SKM-1 treated with dmso at 0.1 percent for 144 hours (cell line): ENCODE measurements around the gene HDAC4.
"Not testable (repeated sequence)": the region's sequence is repeated elsewhere in the genome, so short reads cannot be mapped to it uniquely, and the experiment has no call there.

ENCODE experiments used
- DNase-seq: peaks from one replicate; lab custom pipeline; 2025; ENCODE audit not compliant: unreplicated experiment; lab: John Stamatoyannopoulos, UW

The HDAC4 gene

DNA sequence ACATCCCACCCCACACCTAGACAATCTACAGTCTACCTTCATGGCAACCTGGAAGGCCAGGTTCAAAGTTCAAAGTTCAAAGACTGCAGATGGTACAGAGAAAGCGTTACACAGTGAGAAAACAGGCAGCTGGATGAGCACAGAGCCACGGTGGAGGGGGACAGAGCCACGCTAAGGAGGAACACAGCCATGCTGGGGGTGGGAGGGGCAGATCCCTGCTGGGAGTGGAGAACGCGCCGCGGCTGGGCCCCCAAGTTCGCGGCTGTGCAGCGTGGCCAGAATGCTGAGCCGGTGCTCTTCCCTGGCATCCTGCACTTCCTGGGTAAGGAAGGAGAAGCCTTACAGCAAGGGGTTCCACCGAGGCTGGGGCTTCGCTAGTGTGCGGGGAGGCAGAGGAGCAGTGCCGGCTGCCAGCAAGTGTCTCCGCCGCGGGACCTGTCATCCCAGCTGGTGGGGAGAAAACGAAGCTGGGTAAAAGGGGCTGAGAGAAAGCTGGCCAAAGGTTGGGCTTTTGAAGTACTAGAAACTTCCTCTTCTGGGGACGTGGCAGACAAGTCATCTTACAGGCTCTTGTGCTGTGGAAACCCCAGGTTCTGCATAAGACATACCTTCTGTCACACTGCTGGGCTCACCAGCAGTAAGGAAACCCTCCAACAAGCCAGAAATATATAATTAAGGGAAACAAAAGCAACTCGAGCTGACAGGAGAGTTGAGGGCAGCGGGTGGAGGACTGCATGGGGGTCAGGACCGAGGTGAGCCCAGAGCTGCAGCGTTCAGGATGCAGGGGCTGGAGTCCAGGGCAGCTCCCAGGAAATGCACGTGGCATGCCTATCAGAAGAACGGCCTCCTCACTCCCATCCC lies 115.5 kb downstream of the HDAC4 start:
- peak; percentile 73 for DNase-seq

DNA sequence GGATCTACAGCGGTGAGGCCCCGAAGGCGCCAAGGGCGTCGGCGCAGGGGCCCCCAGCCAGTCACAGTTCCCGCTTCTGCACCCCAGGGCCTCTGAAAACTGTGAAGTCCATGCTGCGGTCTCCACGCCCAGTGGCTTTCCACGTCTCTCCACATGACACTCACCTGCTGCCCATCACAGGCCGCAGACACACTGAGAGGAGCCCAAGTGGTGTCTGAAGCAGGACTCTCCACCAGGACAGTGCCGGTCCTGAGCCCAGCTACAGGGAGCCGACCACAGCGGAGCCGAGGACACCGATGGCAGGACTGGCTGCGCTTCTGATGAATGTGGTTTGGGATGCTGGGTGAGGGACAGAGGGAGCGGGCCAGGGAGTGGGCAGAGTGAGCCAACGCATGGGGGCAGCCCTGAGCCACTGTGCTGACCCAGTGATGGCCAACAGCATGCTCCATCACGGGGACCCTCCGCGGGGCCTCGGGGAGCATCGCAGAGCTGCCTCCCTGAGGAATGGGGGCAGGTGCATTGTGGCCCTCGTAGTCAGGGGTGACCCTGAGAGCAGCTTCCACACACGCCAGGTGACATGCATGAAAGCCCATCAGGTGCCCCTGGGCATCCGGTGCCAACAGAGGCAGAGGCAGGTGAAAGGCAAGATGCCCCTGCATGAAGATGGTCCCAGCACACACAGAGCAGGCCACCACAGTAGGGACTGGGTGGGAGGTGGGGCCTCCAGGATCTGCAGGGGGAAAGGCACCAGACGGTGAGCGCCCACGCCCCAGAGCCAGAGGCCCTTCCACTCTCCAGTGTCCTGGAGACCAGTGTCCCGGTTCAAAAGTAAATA lies 116.6 kb downstream of the HDAC4 start:
- no peak for DNase-seq

DNA sequence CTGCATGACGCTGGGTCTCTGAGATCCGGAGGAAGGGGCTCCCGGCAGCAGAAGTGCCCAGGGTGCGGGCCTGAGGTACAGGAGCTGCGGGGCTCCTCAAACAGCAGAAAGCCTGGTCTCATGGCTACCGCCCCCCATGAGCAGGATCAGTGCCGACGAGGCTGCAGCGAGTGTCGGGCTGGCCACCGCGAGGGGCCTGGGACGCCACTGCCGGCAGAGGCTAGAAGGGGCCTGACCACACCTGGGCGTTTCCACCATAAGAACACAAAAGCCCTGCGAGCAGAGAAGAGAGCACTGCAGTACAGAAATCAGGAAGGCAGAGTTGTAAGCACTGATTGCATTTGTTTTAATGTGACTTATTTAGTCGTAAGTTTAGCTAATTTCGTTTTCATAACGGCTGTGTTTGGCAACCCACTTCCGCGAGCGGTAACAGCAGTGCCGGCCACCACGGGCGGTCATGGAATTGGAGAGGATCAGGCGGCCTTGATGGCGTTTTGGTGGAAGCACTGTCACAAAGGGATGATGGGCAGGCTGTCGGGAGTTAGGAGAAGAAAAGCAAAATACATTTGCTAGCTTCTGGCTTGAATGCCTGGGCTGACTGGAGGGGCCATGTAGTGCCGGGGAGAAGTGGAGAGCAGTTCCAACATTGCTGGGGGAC lies 117.4 kb downstream of the HDAC4 start:
- no peak for DNase-seq

DNA sequence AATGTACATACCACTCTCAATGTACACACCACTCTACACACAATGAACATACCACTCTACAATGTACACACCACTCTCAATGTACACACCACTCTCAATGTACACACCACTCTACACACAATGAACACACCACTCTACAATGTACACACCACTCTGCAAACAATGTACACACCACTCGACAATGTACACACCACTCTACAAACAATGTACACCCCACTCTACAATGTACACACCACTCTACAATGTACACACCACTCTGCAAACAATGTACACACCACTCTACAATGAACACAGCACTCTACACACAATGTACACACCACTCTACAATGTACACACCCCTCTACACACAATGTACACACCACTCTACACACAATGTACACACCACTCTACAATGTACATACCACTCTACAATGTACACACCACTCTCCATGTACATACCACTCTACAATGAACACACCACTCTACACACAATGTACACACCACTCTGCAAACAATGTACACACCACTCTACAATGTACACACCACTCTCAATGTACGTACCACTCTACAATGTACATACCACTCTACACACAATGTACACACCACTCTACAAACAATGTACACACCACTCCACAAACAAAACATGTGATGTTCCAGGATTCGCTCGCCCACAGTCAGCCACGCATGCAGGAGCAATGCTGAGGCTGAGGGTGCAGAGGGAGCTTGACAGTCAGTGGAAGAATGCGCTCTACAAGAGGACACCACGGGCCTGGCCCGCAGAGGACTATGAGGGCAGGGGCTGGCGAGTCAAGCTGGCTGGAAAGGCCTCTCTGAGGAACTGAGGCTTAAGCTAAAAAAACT lies 118.2 kb downstream of the HDAC4 start:
- no peak for DNase-seq

DNA sequence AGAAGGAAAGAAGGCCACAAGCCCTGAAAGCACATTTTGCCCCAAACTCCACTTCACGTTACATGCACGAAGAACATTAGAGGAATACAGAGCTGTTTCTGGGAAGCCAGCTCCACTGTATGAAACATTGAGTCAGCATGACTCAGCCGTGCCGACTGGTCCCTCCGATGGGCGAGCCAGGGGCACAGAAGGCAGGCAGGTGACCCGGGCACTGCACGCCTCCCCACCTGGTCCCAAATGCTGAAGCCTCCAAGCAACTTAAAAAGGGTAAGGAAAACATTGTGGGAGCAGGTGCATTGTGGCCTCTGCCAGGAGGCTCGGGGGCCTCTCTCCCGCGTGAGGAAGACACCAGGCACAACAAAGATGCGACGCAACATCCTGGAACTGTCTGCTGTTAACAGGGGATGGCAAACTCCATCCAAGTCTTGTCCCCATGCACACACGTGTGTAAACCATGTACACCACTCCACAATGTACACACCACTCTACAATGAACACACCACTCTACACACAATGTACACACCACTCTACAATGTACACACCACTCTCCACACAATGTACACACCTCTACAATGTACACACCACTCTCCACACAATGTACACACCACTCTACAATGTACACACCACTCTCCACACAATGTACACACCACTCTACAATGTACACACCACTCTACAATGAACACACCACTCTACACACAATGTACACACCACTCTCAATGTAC lies 120.4 kb downstream of the HDAC4 start:
- DNase-seq, result not testable (repeated sequence)

DNA sequence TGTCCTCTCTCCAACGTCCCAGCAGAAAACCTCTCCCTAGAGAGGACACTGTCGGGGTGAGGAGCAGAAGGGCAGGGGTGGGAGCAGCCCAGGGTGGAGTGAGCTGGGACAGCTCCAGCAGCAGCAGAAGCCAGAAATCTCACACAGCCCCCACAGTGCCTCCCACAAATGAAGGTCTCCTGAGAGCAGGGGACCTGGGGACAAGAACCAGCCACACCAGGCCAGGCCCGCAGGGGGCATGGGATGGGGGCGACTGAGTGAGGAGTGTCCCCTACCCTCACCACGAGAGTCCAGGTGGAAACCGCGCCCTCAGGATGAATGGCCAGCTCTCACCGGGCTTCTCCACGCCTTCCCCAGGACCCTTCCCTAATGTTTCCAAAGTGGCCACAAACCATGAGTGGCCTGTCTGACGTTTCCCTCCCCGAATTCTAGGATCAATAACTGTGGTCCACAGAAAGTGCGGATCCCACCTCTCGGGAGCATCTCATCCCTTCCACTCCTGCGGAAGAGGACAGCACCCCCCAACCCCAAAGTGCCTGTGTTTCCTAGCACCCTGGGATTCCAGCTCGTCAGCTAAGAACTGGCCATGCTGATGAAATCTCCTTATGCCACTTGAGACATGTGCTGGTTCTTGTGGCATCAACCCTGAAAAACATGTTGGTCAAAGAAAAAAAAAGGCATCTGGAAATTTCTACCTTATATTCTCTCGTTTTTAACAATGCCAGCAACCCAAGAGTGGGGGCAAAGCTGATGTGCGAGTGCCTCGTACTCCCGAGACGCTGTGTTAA lies 121.1 kb downstream of the HDAC4 start:
- DNase-seq, result no peak

DNA sequence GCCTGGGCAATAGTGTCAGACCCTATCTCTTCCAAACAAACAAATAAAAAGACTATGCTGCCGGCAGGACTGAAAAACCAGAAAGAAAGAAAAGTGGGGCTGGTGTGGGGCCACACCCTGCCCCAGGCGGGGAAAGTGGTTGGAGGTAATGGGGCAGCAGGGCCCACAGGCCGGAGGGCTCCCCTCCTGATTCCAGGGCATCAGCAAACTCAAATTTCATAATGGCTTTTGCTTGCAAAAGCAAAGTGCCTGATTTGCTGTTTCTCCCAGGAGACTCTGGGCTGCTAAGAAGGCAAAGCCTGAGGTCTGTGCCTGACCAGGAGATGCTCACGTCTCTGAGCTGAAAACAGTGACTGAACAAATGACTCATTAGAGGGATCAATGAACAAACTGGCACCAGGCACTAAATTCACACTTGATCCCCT lies 121.9 kb downstream of the HDAC4 start:
- DNase-seq, result no peak

DNA sequence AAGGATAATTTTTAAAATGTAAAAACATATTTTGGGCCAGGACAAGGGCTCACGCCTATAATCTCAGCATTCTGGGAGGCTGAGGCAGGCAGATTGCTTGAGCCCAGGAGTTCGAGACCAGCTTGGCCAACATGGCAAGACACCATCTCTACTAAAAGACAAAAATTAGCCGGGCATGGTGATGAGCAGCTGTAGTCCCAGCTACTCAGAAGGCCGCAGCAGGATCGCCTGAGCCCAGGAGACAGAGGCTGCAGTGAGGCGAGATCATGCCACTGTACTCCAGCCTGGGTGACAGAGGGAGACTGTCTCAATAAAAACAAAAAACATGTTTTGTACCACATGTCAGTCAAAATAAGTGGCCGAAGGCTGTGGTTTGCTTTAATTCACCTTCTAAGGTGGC lies 122.5 kb downstream of the HDAC4 start:
- DNase-seq, result no peak

DNA sequence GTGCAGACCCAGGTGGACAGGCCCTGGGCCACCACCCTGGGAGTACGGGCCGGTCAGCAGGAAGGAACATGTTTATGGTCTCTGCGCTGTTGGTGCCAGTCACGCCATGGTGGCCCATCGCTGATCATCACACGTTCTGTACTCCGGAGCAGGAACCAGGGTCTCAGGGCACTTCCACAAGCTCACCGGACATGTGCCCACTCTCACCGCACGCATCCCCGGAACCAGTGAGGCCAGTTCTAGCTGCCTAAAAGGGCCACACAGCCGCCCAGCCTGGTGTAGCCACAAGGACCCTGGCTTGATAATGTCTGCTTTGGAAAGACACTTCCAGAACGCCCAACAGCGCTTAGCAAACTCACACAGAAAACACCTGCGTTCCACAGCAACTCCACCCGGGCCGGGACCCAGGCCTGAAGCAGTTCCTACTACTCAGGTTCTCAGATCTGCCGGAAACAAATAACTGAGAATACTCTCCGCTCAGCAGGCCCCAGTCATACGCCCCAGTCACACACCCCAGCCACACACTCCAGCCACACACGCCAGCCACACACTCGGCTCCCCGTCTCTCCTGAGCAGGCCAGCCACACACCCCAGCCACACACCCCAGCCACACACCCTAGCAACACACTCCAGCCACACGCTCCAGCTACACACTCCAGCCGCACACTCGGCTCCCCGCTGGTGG lies 123.3 kb downstream of the HDAC4 start:
- DNase-seq, result no peak

DNA sequence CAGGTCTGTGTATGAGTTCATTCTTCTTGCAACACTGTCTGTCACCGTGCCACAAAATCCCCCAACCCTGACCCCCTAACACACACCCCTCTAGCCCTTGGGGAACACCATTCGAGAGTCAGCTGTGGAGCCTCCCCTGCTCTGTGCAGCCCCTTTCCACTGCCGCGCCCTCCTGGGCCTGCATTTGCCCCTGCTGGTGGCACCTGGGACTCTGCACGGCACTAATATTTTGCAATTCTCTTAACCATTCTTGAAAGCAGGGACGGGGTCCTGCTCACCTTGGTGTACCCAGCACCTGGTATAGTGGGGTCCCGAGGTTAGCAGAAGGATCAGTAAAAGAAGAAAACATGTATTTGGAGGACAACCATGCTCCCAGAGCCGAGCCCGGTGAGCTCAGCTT lies 124.0 kb downstream of the HDAC4 start:
- DNase-seq, result no peak

DNA sequence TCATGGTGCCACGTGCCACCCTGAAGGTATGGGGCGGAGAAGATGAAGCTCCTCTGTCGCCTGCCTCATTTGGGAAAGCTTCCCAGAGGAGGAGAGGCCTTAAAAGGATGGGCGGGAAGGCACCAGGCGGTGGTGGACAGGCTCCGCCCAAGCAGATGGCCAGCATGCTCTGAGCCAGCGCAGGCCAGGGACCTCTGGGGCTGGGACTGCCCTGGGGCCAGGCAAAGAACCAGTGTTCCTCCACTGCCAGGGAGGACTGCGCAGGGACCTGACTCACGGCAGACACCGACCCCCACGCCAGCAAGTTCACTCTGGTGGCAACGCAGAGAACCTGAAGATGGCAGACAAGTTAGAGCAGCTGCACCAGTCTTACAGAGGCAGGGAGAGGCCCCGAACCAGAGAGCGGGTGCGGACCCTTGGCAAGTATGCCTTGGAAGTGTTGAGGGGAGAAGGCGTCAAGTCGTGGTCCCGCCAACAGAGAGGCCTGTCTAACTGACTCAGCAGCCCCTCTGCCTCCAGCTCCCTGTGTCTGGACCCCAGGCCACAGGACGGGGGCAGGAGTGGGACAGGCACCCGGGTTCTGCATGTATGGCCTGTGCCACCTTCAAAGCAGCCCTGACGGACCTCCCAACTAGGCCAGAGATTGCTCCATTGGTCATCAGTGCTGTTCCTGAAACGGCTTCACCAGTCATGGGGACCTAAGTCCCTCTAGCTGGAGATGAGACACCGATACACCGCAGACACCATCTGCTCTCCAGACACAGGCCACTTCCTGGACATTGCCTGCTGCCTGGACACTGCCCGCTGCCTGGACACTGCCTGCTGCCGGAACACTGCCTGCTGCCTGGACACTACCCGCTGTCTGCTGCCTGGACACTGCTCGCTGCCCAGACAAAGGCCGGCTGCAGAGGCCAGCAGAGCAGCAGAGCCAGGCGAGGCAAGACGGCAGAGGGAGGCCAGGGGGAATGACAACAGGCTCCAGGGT lies 124.7 kb downstream of the HDAC4 start:
- DNase-seq, result no peak

DNA sequence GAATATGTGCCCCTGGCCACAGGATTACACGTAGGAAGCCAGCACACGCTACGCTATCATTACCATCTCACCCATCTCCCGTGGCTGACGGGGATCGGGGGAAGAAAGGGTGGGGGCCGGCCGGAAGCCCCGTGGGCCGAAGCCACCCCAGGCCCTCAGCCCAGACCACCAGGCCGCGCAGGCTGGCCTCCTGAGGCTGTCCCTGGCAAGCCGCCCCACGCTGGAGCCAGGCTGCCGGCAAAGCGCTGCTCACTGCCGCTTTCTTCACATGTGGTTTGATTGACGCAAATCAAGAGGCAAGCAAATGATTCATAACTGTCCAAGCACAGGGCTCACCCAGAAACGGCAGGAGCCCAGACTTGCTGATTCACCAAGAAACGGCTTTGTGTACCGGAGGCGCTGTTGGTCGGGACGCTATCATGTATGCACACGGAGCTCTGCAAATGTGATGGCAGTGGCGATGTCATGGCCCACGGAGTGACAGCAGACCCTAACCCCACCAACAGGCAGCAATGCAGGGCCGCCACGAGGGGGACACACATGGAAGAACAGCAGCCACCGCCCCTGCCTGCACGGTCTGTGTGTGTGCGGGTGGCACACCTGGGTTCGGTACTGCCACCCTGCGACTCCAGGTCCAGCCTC lies 125.7 kb downstream of the HDAC4 start:
- DNase-seq, result no peak

DNA sequence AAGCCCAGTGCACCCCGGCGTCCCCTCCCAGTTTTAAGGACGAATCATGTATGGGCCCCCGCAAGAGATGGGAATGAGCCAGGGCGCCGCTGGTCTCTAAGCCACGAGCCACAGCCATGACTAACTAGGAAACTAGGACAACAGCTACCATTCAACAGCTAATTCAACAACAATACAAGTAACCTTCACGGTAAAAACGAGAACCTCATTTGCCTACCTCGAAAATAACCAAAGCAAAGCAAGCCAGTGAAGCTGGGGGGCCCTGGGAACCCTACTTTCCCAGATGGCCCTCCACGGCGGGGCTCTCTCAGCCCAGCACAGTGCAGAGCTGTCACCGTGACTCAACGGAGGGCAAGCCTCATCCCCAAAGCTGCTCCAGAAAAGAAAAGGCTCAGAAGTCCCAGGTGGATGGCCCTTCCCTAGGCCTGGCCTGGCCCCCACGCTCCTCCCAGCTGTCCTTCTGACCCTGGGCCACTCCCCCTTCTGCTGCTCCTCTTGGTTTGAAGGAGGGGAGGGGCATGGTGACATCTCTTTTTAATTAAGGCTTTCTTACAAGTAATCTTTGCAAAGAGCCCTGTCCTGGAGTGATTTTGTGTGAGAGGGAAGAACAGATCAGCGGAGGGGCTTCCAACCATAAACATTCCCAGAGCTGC lies 126.3 kb downstream of the HDAC4 start:
- DNase-seq, result no peak

DNA sequence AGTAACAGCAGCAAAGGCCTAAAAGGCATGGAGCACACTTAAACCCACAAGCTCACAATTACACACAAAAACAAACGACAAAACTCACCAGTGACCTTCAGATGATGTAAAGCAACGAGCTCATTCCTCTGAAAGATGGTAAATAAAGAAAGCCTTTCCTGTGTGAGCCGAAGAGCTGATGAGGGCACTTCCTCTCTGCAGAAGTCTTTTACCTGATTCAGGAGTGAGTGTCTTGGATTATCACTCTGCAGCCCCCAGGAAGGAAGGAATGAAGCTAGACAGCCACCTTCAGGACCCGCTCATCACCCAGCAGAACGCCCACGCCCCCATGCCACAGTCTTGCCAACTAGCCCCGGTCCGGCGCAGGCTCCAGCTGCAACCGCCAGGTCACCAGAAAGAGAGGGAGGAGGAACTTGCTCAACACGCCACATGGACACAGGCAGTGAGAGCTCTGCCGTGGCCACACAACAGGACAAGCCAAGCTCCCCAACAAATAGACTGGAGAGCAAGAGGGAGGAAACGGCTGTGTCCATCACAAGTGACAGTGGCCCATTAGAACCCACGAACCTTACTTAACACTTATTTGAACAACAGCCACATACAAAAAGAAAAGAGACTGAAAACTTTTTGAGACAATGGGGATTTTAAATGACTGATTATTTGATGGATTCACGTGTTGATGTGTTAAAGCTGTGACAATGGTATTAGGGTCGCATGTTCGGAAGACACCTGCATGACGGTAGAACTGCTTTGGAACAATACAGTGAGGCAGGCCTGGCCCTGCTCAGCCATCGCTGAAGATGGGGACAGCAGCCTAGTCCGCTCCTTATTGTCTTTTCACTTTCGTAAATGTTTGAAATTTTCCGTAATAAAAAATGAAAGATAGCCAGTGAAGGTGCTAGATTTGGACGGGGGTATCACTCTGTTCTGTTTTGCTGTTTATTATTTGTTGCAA lies 127.3 kb downstream of the HDAC4 start:
- DNase-seq, result peak; percentile 58

DNA sequence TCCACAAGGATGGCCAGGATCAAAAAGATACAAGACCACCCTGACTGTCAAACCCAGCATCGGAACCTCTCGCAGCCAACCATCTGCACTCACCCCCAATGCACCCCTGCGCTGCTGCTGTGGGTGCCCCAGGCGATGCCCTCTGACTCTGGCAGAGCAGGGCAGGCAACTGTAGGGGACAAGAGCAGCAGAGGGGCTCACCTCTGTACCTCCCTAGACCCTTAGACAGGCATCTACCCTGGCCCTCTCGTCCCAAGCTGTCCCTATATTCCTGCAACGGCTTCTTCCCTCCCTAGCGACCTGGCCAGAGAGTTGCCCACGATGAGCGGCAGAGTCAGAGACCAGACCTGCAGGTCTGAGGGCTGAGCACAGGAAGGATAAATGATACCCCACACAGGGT lies 128.2 kb downstream of the HDAC4 start:
- DNase-seq, result no peak
